DOHH2 (cell line): Measurements from ENCODE around the gene ARMC9.

Experiments used
- EZH2phosphoT487 ChIP-seq: fragments of 200-600 bp; sonication (generic); IDR thresholded peaks from 2 replicates; pipeline ENCODE4 v1.6.1; 2017; ENCODE audit warnings: borderline replicate concordance, mild to moderate bottlenecking, antibody characterized with exemption, low read length, moderate library complexity, mixed read lengths
- TF ChIP-seq, protein P1 (sequence below): fragments of 200-600 bp; sonication (generic); IDR thresholded peaks from one replicate; pipeline ENCODE4 v1.5.1; 2014; ENCODE audit warnings: antibody characterized with exemption, mild to moderate bottlenecking, low read depth, low read length; ENCODE audit not compliant: poor library complexity, severe bottlenecking

GRCh38 chr2:231239751-231240150 is 41.3 kb downstream of the ARMC9 start:
- TF ChIP-seq, protein P1, sequence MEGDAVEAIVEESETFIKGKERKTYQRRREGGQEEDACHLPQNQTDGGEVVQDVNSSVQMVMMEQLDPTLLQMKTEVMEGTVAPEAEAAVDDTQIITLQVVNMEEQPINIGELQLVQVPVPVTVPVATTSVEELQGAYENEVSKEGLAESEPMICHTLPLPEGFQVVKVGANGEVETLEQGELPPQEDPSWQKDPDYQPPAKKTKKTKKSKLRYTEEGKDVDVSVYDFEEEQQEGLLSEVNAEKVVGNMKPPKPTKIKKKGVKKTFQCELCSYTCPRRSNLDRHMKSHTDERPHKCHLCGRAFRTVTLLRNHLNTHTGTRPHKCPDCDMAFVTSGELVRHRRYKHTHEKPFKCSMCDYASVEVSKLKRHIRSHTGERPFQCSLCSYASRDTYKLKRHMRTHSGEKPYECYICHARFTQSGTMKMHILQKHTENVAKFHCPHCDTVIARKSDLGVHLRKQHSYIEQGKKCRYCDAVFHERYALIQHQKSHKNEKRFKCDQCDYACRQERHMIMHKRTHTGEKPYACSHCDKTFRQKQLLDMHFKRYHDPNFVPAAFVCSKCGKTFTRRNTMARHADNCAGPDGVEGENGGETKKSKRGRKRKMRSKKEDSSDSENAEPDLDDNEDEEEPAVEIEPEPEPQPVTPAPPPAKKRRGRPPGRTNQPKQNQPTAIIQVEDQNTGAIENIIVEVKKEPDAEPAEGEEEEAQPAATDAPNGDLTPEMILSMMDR, result no peak
- no peak for TF ChIP-seq EZH2phosphoT487
